HG03432 (cell line): ENCODE results near the gene JSRP1.
"Not testable (repeated sequence)": the region's sequence is repeated elsewhere in the genome, so short reads cannot be mapped to it uniquely, and the experiment has no call there.

Source experiments
- ATAC-seq: cut with Tn5 transposase; IDR thresholded peaks from one replicate; pipeline ENCODE4 v1.9.1; 2021; ENCODE audit warnings: mild to moderate bottlenecking, moderate library complexity; ENCODE audit not compliant: unreplicated experiment

JSRP1 gene

DNA sequence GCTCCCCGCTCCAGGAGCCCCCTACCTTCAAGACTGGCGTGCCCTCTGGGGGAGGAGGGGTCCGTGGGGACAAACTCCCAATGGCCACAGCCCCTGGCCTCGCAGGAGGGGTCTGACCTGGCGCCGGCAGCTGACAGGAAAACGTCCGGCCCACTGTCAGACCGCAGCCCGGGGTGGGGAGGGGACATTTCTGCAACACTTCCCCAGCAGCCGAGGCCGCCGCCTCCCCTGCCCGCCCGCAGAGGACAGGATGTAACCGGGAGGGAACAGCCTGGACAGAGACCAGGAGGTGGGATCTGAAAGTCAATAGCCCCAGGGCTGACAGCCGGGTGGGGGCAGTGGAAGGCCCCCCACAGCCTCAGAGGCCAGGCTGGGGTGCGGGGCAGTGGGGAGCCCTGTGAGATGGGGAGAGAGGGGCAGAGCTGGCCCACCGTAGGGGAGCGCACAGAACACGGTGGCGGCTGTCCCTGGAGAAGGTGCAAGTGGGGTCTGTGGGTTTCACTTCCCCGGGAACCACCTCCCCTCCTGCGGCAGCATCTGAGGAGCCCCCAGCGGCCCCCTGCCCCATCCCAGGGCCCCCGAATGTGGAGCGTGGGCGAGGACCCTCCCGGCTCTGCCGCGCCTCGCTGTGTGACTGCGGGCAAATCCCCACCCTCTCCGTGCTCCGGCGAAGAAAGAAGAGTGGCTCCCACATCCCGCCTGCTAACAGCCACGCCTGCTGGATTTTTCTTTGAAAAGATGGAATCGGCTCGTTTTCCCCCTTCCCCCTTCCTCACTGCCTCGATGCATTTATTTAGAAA is 26.0 kb upstream of the JSRP1 start, which contains the start of gene PEAK3:
PEAK3 (minus strand) TSS at position 114 of the 800 bp plus-strand sequence. CDS start 1,244 bp downstream, outside the sequence.
- no peak for ATAC-seq

DNA sequence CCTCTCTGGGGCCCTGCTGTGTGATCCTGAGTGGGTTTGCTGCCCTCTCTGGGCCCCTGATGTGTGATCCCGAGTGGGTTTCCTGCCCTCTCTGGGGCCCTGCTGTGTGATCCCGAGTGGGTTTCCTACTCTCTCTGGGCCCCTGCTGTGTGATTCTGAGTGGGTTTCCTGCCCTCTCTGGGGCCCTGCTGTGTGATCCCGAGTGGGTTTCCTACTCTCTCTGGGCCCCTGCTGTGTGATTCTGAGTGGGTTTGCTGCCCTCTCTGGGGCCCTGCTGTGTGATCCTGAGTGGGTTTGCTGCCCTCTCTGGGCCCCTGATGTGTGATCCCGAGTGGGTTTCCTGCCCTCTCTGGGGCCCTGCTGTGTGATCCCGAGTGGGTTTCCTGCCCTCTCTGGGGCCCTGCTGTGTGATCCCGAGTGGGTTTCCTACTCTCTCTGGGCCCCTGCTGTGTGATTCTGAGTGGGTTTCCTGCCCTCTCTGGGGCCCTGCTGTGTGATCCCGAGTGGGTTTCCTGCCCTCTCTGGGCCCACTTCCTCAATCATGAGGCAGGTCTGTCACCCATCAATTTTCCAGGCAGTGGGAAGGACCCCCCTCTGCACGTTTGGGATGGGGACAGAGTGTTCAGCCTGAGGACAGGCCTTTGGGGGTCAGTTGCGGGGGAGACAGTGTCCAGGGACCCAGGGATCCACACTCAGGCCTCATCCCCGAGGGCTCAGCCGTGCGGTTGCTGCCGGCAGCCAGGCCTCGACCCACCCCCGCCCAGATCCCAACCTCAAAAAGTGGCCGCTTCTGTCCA is 25.2 kb upstream of the JSRP1 start:
- ATAC-seq, result not testable (repeated sequence)

DNA sequence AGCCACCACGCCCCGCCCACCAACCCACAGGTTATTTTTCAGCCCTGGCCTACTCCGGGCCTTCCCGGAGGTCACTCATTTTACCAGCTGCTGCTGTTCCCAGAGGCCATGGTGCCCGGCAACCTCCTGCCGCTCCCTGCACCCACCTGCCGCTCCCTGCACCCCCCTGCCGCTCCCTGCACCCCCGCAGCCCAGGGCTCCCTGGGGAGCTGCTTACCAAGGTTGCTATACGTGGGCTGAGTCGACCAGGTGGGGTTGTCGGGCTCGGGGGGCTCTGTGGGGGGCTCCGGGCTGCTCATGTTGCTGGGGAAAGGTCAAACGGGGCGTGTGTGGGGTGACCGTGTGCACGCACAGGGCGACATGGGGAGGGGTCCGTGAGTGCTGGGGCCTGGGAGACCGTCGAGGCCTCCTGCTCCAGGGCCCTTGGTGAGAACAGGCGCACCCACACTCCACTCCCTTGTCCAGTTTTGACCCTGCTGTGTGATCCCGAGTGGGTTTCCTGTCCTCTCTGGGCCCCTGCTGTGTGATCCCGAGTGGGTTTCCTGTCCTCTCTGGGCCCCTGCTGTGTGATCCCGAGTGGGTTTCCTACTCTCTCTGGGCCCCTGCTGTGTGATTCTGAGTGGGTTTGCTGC is 24.5 kb upstream of the JSRP1 start:
- no peak for ATAC-seq

DNA sequence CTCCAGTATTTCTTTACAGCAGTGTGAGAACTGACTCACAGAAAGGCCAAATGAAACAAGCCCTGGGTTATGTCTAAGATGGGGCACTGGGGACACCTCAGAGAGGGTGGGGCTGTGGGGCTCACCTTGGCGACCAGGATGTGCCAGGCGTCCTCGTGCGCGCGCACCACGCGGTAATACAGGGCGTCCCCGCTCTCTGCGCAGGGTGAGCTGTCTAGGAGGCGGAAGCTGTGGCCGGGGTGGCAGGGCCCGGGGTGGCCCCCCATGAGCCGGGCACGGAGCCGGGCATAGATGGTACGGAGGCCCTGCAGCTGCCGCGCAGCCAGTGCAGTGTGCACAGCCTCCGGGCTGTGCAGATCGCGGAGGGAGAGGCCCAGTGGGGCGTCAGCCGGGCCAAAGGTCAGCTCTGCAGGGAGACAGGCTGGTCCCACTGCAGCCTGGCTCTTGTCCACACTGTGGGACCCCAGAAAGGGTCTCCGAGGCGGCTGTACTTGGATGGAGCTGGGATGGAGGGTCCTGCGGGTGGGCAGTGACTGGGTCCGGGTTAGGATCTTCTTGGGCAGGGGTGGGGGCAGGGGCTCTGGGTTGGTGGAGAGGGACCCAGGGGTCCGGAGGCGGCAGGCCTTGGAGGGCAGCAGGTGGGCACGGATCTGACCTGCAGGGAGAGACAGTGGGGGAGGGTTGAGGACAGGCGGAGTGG is 22.4 kb upstream of the JSRP1 start:
- no peak for ATAC-seq

DNA sequence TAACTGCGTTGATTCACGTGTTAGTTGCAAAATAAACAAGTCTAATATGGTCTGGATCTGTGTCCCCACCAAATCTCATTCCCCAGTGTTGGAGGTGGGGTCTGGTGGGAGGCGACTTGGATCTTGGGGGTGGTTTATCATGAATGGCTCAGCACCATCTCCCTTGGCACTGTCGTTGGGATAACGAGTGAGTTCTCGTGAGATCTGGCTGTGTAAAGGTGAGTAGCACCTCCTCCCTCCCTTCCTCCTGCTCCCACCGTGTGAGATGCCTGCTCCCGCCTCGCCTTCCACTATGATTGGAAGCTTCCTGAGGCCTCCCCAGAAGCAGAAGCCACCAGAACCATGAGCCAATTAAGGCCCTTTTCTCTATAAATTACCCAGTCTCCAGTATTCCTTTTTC is 20.9 kb upstream of the JSRP1 start:
- ATAC-seq, result no peak

DNA sequence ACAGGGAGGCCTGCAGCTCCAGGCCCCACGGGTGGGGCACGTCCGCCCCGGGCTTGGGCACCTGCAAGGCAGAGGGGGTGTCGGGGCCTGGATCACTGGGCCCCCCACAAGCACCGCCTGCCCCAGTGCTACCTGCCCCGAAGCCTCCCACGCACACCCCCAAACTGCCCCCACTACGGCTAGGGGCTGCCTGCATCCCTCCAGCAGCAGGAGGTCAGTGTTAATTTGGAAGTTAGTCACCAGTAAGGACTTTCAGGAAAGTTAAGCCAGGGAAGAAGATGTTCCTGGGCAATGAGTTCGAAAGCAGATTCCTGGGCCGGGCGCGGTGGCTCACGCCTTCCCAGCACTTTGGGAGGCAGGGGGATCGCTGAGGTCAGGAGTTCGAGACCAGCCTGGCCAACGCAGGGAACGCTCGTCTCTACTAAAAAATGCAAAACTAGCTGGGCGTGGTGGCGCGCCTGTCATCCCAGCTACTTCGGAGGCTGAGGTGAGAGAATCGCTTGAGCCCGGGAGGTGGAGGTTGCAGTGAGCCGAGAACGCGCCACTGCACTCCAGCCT is 20.3 kb upstream of the JSRP1 start:
- no peak for ATAC-seq

DNA sequence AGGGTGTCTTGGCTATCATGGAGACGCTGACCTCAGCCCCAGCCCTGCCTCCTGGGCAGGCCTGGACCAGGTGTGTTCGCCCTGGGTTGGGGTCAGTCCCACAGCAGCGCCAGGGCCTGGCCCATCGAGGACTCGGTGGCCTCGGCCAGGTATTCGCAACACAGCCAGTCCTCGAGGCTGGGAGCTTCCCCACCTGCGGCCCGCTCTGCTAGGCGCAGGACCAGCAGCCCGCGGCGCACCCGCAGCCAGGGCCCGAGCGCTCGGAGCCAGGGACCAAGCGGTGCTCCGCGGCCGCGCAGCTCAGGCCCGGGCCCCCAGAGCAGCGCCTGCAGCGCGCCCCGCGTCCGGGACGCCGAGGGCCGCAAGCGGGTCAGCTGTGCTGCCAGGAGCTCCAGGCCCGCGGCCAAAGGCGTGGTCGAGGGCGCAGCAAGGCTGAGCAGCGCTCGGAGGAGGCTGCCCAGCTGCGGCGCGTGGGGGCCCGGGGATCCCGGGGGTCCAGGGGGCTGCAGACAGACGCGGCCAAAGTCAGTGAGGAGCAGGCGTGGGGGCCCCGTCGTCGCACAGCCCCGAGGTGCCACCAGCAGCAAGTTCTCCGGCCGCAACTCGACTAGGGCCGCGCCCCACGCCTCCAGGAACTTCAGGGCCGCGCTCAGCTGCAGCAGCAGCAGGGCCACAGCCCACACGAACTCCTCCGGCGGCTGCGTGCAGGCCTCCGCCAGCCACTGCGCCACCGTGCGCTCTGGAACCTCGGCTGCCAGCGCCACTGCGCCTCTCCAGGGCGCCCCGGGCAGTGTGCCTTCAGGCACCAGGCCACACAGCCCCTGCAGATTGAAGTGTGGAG is 19.6 kb upstream of the JSRP1 start:
- no peak for ATAC-seq

DNA sequence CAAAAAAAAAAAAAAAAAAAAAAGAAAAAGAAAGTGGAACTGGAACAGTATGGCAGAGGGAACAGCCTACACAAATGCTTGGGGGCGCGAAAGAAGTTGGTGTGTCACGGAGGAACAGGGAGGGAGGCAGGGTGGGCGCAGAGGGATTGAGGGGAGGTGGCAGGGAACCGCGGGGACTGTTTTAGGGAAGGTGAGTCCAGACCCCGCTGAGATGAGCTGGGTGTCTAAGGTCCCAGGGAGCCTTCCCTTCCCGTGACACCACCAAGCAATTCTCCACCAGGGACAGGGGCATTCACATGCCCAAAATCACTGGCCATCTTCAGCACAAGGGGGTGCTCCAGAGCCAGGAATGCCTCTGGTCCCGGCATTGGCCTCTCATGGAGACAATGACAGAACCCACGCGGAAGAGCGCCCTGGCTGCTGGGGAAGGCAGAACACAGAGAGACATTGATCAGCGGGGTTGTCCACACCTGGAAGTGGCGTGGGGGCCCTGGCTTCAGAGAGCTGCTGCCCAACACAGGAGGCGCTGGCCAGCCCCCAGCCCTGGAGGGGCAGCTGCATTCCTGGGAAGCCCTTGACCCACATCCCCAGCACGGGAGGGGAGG is 18.8 kb upstream of the JSRP1 start:
- no peak for ATAC-seq

DNA sequence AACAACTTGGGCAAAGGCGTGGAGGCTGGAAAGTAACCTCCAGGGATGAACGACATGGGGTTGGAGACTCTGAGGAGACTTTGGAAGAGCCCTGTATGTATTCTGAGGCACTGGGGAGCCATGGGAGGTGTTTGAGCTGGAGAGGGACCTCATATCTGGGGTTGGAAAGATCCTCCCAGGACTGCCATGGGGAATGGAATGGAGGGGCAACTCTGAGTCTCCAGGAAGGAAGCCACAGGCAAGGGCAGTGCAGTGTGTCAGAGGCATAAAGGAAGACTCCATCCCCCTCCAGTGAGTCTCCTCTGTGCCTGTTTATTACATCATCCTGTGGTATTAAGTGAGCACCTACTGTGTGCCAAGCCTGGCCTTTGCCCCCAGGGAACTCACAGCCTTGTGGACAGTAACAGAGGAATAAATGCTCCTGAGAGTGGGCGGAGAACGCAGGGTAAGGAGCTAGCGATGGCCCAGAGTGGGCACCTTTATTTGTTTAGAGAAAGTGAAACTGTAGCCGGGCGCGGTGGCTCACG is 18.0 kb upstream of the JSRP1 start:
- ATAC-seq, result no peak

DNA sequence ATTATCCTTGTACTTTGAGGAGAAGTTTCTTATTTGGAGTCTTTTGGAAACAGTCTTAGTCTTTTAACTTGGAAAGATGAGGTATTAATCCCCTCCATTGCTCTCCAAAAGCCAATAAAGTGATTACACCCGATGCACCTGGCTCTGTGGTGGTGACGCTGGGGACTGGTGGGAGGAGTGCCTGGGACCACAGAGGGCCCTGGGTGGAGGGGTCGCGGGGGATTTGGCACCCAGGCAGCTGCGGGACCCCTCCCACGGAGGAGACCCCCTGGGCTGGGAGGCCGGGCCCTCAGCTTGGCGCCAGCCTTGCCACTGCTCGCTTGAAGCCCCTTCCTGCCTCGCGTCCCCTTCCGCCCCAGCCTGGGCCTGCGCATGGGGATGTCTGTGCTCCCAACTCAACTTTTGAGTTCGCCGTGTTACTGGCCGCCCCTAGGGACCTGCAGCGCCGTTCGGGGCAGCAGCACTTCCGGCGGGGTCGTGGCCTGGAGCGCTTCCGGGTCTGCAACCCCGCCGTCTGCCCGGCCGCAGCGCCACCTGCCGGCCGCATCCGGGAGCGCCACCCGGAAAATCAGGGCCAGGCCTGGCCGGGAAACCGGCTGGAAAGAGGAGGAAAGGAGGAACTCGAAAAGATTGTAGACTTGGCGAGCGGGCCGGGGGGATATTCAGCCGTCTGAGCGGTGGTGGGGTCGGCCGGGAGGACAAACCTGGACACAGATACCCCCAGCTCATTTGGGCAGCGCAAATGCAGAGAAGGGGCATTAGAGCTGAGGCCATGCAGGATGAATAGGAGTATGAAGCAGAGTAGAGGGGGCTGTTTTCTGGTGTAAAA is 17.4 kb upstream of the JSRP1 start:
- ATAC-seq, result peak; percentile 38

DNA sequence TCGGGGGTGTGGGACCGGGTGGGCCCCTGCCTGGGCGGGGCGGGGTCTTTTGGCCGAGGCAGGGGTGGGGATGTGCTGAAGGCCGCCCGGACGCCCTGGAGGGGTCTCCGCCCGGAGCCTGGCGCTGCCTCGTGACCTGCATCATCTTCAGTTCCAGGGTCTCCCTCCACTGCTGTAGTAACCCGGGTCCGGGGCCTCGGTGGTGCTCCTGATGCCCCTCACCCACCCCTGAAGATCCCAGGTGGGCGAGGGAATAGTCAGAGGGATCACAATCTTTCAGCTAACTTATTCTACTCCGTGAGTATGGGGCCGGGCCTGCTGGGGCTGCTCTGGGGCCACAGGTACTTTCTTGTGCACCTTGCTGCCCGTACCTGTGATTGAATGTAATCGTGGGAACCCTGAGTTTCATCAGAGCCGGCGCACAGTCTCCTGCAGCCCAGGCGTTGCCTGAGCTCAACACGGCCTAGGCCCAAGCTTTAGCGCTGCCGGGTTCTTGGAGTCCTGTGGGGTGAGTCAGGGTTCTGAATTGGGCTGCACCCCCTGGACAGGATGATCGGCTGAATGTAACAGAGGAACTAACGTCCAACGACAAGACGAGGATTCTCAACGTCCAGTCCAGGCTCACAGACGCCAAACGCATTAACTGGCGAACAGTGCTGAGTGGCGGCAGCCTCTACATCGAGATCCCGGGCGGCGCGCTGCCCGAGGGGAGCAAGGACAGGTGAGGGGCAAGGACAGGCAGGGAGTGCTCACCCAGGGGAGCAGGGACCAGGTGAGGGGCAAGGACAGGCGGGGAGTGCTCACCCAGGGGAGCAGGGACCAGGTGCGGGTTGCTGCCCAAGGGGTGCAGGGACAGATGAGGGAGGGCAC is 15.3 kb upstream of the JSRP1 start:
- no peak for ATAC-seq

DNA sequence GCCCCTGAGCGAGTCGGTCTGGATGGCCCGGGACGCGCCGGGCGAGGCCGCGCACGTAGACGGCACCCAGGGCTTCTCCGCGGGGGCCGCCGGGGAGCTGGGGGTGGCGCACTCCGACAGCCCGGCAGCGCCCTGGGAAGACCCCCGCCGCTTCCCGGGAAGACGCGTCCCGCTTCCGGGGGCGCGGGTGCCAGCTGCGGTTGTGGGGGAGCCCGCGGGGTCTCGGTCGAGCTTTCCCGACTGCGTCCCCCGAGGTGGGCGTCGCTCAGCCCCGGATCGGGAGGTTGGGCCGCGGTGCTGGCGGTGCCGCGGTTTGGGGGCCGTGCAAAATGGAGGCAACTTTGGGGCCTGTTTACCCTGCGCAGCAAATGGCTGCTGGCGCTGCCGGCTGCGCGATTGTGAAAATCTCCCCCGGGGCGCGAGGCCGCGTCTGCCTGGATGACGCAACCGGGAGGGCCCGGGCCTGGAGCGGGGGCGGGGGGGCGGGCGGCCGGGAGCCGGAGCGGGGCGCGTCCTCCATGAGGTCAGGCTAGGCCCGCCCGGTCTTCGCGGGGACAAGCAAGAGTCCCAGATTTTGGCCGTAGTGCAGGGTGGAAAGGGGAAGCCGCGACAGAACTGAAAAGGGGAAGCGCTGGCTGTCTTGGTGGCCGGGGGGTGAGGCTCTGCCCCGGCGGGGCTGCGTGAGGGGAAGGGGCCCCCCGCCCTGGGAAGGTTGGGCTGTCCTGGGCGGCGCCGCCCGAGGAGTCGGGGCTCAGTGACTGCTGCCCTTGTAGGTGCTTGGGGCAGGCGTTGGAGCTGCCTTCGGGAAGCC is 14.4 kb upstream of the JSRP1 start:
- ATAC-seq, result no peak

DNA sequence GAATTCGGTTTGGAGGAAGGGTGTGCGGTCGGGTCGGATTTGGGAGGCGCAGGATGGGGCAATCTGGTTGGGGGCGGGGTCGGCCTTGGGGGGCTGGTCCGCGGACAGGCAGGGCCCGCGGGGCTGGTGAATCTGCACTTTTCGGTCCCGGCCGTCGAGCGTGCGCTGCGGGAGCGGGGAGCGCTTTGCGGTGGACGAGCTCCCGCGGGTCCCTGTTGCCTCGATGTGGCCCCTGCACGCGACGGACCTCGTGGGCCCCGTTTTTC is 13.9 kb upstream of the JSRP1 start:
- no peak for ATAC-seq

DNA sequence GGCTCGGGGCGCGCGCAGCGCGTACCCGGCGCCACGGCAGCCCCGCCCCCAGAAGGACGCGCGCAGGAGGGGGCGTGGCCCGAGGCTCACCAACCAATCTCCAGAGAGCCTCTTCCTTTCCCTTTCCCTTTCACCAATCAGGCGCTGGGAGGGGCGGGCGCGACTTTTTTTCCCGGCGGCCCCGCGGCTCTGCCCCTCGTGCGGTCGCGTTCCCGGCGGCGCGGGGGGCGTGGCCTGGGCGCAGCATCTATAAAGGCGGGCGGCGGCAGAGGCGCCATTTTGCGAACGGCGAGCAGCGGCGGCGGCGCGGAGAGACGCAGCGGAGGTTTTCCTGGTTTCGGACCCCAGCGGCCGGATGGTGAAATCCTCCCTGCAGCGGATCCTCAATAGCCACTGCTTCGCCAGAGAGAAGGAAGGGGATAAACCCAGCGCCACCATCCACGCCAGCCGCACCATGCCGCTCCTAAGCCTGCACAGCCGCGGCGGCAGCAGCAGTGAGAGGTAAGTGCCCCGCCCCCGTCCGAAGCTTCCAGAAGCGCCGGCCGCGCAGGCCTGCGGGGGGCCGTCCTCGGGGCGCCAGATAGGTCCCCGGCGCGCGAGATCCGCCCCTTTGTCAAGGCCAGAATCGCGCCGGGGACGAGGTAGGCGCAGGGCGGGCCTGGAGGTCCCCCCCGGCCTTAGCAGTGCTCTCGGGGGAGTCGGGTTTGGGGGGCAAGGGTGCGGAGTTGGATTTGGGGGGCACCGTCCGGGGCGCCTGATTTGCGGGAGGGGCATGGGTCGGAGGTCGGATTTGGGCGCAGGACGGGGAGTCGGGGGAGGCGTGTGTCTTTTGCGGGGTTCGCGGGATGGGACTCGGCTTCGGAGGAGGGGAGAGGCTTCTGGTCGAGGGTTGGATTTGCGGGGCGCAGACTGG is 13.3 kb upstream of the JSRP1 start:
- peak; percentile 62 for ATAC-seq

DNA sequence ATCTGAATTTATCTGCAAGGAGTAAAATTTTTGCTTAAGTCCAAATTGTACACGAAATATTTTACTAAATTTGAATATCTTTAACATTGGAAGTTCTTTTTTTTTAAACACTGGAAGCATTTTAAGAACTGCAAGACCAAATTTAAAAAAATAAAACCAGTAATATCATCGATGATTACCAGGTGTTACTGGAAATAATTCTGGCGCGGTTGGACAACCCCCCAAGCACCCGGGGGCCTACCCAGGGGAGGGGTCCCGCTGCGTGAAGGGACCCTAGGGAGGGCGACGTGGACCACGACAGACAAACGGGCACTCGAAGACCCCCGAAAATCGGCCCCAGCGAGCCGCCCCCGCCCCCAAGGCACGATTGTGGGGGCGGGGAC is 12.6 kb upstream of the JSRP1 start:
- ATAC-seq, result no peak

DNA sequence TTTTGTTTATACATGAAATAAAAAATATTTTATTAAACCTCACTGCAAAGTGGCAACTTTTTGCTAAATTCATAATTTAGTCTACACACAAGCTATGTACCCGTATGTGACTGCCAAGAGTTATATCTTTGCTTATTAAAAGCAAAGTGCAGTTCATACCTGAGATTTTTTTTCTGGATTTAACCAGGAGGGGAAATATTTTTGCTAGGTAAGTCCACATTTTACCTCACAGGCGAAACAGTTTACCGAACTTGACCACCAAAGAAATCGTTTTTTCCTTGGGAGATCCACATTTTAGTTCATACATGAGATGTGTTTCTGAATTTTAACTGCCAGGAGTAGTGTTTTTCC is 12.2 kb upstream of the JSRP1 start:
- no peak for ATAC-seq
